Activated B cell treated with CpG ODN at 0.5 μM for 24 hours (primary cell): ENCODE results near the gene RACGAP1. TPM values are rescaled to one million over a fixed set of nuclear protein-coding genes. Genes with fewer than 3 reads are reported as not detected.
A peak's percentile ranks its signal among the peaks of the same experiment; 100 is the strongest.

ENCODE experiments used
- ATAC-seq: fragments of 200-7000 bp; cut with Tn5 transposase; one replicate; pipeline ENCODE4 v1.10.0; 2021; ENCODE audit warnings: low read depth, mild to moderate bottlenecking, moderate library complexity
- CTCF ChIA-PET: fragments of 350-600 bp; sonication (Branson Sonifier 250); formaldehyde crosslinking; loops from one replicate; lab custom pipeline; 2021; ENCODE audit warnings: antibody characterized with exemption; lab: Charles Lee
- POLR2A ChIA-PET: fragments of 350-600 bp; sonication (Branson Sonifier 250); formaldehyde crosslinking; loops from one replicate; lab custom pipeline; 2021; ENCODE audit warnings: antibody characterized with exemption; lab: Charles Lee
- DNase-seq: peaks from one replicate; pipeline ENCODE4 v3.0.0; 2022
- H3K27ac Mint-ChIP-seq: one replicate; pipeline ENCODE4 v1.8.0; 2020; ENCODE audit warnings: mixed read lengths
- H3K27me3 Mint-ChIP-seq: one replicate; pipeline ENCODE4 v1.8.0; 2021; ENCODE audit warnings: mixed read lengths
- H3K36me3 Mint-ChIP-seq: one replicate; pipeline ENCODE4 v1.8.0; 2021; ENCODE audit warnings: low read depth, mixed read lengths
- H3K4me1 Mint-ChIP-seq: one replicate; pipeline ENCODE4 v1.8.0; 2021; ENCODE audit warnings: mixed read lengths
- H3K4me3 Mint-ChIP-seq: one replicate; pipeline ENCODE4 v1.8.0; 2020; ENCODE audit warnings: mild to moderate bottlenecking, mixed read lengths
- H3K9me3 Mint-ChIP-seq: one replicate; pipeline ENCODE4 v1.8.0; 2020; ENCODE audit warnings: mixed read lengths
- intact Hi-C: fragments of 100-400 bp; cut with micrococcal nuclease; formaldehyde crosslinking; loops from one replicate; pipeline ENCODE4 v1.15.1; 2024
- total RNA-seq: library from RNA; stranded (reverse); gene quantifications from 2 replicates; pipeline ENCODE4 v1.2.3, GENCODE V29; 2022
- TF ChIP-seq, protein P1 (sequence below): fragments of 200-600 bp; IDR thresholded peaks from one replicate; pipeline ENCODE4 v1.8.0; 2022; ENCODE audit warnings: antibody characterized with exemption, mild to moderate bottlenecking

The RACGAP1 gene
- total RNA-seq, 1 donor from 2014 or later = 12.6 TPM

DNA sequence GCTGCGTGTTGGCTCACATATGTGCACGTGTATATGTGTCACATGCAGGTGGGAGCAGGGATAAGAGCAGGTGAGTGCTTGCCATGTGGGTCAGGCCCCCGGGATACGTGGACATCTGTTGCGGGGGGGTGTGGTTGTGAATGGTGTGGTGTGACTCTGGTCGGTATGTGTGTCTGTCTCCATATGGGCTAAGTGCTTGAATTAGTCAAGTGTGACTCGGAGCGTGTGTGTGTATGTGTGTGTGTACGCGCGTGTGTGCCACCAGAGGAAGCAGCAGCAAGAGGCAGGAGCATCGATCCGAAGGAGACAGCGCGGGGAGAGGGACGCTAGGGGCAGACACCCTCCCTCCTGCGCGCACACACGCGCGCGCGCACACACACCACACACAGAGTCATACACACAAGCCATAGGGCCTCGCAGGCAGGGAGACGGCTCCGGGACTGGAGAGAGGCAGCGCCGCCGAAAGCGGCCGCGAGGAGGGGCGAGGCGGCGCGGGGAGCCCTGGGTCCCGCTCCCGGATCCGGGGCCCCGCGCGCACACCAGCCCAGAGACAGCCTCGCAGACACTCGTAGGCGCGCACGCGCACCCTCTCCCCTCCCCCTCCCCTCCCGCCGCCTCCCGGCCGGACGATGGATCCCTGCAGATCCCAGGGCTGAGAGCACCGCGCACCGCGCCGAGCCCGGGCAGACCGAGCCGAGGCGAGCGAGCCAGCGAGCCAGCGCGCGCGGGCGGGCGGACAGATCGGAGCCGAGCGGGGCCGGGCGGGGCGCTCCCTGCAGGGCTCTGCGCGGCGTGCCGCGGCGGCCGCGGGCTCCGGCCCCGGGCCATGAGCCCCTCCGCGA lies 31.9 kb upstream of the RACGAP1 start, which contains the start of gene ASIC1:
Gene ASIC1, plus strand, starts transcription at position 597 of the 842 bp plus-strand sequence. CDS start 1,171 bp downstream, outside the sequence.
- CTCF ChIA-PET = interaction anchor here (1.1 to 2.8 kb wide), 5 partner anchors 13 to 91 kb away, joined by 3 to 45 read pairs (median 4); no protein-coding TSS in a partner anchor
- no peaks in the 10 kb centered on the region for H3K36me3 Mint-ChIP-seq
- ATAC-seq (peak; percentile 47), DNase-seq (peak; percentile 44)
- H3K4me1 Mint-ChIP-seq = peaks cover 16% of the 10 kb centered on the region
- no peaks in the 10 kb centered on the region for H3K9me3 Mint-ChIP-seq
- no peak within 1 kb of the TSS for H3K27ac Mint-ChIP-seq
- POLR2A ChIA-PET = interaction anchor here (0.6 to 1.5 kb wide), 2 partner anchors 9 to 90 kb away, joined by 3 read pairs; no protein-coding TSS in a partner anchor
- peaks cover 44% of the 10 kb centered on the region for H3K27me3 Mint-ChIP-seq
- H3K4me3 Mint-ChIP-seq = peak within 1 kb of the TSS; percentile 84
- TF ChIP-seq, protein P1, sequence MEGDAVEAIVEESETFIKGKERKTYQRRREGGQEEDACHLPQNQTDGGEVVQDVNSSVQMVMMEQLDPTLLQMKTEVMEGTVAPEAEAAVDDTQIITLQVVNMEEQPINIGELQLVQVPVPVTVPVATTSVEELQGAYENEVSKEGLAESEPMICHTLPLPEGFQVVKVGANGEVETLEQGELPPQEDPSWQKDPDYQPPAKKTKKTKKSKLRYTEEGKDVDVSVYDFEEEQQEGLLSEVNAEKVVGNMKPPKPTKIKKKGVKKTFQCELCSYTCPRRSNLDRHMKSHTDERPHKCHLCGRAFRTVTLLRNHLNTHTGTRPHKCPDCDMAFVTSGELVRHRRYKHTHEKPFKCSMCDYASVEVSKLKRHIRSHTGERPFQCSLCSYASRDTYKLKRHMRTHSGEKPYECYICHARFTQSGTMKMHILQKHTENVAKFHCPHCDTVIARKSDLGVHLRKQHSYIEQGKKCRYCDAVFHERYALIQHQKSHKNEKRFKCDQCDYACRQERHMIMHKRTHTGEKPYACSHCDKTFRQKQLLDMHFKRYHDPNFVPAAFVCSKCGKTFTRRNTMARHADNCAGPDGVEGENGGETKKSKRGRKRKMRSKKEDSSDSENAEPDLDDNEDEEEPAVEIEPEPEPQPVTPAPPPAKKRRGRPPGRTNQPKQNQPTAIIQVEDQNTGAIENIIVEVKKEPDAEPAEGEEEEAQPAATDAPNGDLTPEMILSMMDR = no peak
- intact Hi-C loops = loop anchor here (1.0 to 5.0 kb wide), 4 partner anchors 18 to 280 kb away; no protein-coding TSS in a partner anchor

DNA sequence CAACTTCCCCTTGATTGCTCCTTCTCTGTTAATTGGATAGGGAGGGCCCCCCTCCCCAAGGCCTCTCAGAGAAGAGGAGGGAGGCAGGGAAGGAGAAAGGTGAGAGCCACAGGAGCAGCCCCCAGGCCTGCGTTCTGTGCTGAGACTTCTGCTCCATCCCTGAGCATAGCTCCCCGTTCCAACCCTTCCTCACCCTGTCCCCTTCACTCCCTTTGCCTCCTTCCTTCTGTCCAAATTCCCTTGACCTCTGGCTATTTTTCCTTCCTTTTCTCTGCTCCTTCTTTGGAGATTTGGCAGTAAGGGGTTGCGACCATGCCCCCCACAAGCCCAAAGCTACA lies 31.3 kb upstream of the RACGAP1 start:
- ATAC-seq = no peak
- TF ChIP-seq, protein P1 = no peak
- Mint-ChIP-seq H3K4me3 (peak overlapping the region; percentile 84), H3K27me3 (peaks cover 47% of the 10 kb centered on the region), H3K27ac (no peak overlapping the region), H3K36me3 (no peaks in the 10 kb centered on the region), H3K4me1 (peaks cover 16% of the 10 kb centered on the region), H3K9me3 (no peaks in the 10 kb centered on the region)
- POLR2A ChIA-PET = interaction anchor here (1.5 kb wide), 1 partner anchor 89 kb away, joined by 3 read pairs; no protein-coding TSS in a partner anchor
- CTCF ChIA-PET = interaction anchor here (0.6 to 2.8 kb wide), 14 partner anchors 9 to 156 kb away, joined by 3 to 45 read pairs (median 4); partner anchors contain the start of gene AQP6
- DNase-seq = no peak
- intact Hi-C loops = loop anchor here (1.0 to 5.0 kb wide), 4 partner anchors 17 to 279 kb away; no protein-coding TSS in a partner anchor

DNA sequence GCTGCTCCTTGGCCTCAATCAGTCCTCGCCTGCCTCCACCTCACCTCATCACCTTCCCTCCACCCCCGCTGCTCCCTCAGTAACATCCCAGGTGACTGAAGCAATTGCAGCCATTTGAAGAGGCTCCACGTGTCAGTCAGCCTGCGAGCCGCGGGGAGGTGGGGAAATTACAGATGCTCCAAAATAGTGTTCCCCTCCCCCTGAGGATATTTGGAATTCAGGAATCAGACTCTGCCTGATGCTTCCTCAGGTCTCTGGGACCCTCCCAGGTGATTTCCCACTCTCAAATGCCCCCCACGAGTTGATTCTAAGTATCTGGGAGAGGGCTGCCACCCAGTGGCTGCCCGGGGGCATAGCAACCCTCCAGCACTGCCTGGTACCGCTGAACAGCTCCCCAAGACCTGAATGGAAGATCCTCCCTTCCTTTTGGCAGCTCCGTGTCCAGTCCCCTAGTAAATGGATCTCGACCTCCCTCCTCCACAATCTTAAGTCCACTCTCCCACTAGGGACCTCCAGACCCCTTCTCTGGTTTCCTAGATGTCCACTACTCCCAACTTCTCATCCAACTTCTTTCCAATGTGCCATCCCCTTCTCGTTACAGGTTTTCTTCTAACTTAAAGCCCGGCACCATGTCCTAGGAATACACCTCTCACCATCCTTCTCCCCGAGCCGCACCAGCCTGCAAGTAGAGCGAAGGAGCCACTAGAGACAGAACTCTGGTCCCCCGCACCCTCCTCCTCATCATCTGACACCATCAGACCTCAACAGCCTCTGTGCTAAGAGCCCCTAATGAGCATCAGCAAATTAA lies 30.7 kb upstream of the RACGAP1 start:
- ATAC-seq (peak; percentile 83), DNase-seq (peak; percentile 39)
- intact Hi-C loops = loop anchor here (1.0 to 5.0 kb wide), 4 partner anchors 17 to 279 kb away; no protein-coding TSS in a partner anchor
- H3K27me3 Mint-ChIP-seq = peaks cover 47% of the 10 kb centered on the region
- TF ChIP-seq, protein P1 = peak; percentile 81
- H3K9me3 Mint-ChIP-seq = no peaks in the 10 kb centered on the region
- no peak overlapping the region for H3K27ac Mint-ChIP-seq
- POLR2A ChIA-PET = interaction anchor here (1.5 kb wide), 1 partner anchor 89 kb away, joined by 3 read pairs; no protein-coding TSS in a partner anchor
- H3K36me3 Mint-ChIP-seq = no peaks in the 10 kb centered on the region
- H3K4me3 Mint-ChIP-seq = peak overlapping the region; percentile 70
- H3K4me1 Mint-ChIP-seq = peaks cover 16% of the 10 kb centered on the region
- CTCF ChIA-PET = interaction anchor here (0.6 to 2.8 kb wide), 16 partner anchors 10 to 156 kb away, joined by 3 to 45 read pairs (median 4); partner anchors contain the start of gene AQP6

DNA sequence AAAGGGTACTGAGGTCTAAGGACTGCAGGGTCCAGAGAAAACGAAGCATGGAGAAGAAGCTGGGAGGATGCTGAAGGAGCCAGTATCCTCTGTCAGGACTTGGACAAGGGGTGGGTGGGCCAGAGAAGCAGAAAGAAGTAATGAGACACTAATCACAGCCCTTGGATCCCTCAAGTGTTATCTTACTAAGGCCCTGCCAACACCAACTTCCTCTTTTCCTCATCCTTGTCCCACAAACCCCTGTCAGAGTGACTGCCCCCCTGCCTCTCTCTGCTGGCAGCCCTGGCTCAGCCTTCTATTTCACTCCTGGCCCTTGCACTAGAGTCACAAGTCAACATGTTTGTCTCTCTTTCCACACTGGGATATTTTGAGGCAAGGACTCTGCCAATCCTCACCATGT lies 28.3 kb upstream of the RACGAP1 start:
- Mint-ChIP-seq H3K4me1 (peaks cover 16% of the 10 kb centered on the region), H3K27ac (no peak overlapping the region), H3K36me3 (no peaks in the 10 kb centered on the region), H3K27me3 (peaks cover 46% of the 10 kb centered on the region), H3K4me3 (no peak overlapping the region), H3K9me3 (no peaks in the 10 kb centered on the region)
- ChIA-PET POLR2A (no interaction called here), CTCF (interaction anchor here (1.6 to 2.3 kb wide), 2 partner anchors 15 to 87 kb away, joined by 6 to 9 read pairs; no protein-coding TSS in a partner anchor)
- TF ChIP-seq, protein P1 = no peak
- no peak for DNase-seq
- ATAC-seq = no peak
- intact Hi-C loops = no loop called here
